ENCODE data around the gene TRABD2B. TPM values are rescaled to one million over a fixed set of nuclear protein-coding genes. Genes with fewer than 3 reads are reported as not detected.

Gene TRABD2B
- total and polyA plus RNA-seq, 2 donors (not counting 3 experiments of a cell fraction or from before 2014, with no cell fraction given): not detected

DNA sequence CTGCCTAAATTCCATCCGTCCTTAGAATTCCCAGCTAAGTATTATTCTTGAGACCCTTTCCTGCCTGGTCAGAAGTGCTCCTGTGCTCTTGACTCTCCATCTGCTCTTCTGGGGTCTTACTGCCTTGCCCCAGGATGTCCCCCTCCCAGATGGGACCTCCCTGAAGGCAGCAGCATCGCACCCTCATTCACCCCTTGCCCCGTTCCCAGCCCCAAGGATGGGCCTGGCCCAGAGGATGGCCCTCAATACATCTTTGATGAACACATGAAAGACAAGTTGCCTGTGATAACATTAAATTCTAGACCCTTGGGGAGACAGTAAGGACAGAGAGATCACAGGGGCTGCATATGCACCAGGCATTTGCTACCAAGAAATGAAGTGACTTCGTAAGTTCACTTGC is 167.2 kb downstream of the TRABD2B start:
- Histone ChIP-seq H3K9ac (replicated peaks; ENCODE audit: extremely low read depth, insufficient read depth, low read length) (no peak overlapping the region), H3K79me2 (ENCODE audit: control insufficient read depth, insufficient read depth, low read length) (no peaks in the 10 kb centered on the region), H3K36me3 (ENCODE audit: control insufficient read depth in 2 of 2, extremely low read depth in 1 of 2, insufficient read depth in 2 of 2, low read length in 2 of 2) (no peaks in the 10 kb centered on the region), H3K27me3 (ENCODE audit: control insufficient read depth in 2 of 2, insufficient read depth in 2 of 2, low read length in 2 of 2) (no peaks in the 10 kb centered on the region), H3K9me1 (replicated peaks; ENCODE audit: control insufficient read depth, extremely low read depth, insufficient read depth, low read length) (no peaks in the 10 kb centered on the region), H3K4me1 (ENCODE audit: control insufficient read depth, extremely low read depth, insufficient read depth, low read length) (no peaks in the 10 kb centered on the region), H3K4me3 (replicated peaks in 1 of 3; ENCODE audit: insufficient read depth in 1 of 3, low read depth in 1 of 3, low read length in 3 of 3) (no peak overlapping the region), H3K27ac (ENCODE audit: insufficient read depth, low read depth, low read length) (no peak overlapping the region), H3K9me3 (replicated peaks; ENCODE audit: control insufficient read depth, insufficient read depth, low read length) (no peaks in the 10 kb centered on the region), H4K20me1 (replicated peaks; ENCODE audit: control insufficient read depth, extremely low read depth, insufficient read depth, low read length) (no peaks in the 10 kb centered on the region), H3K4me2 (ENCODE audit: insufficient read depth, low read length) (no peak overlapping the region), H2AFZ (ENCODE audit: low read depth, low read length) (no peak overlapping the region)
- ChIA-PET POLR2A (no interaction called here), CTCF (interaction anchor here (1.0 kb wide), 1 partner anchor 16 kb away, joined by 4 read pairs; no protein-coding TSS in a partner anchor)
- dilution Hi-C loops (cut with MboI; ENCODE audit: extremely low pct_ligation_motif_present, low sequenced_read_pairs): no loop called here
- no TSS peak for BruUV-seq (replicated peaks)
- FAIRE-seq (no peak), DNase-seq (ENCODE audit: low read depth, low spot score) (no peak)
- TF ChIP-seq POLR2AphosphoS5 (IDR thresholded peaks at IDR 0.05; ENCODE audit: insufficient read depth, low read depth, low read length) (no peak), JUN (IDR thresholded peaks at IDR 0.05; ENCODE audit: borderline replicate concordance, insufficient read depth, insufficient read length, low read depth) (no peak), EZH2 (IDR thresholded peaks at IDR 0.05; ENCODE audit: borderline replicate concordance, low read depth, low read length, severe bottlenecking) (no peak), GATA2 (IDR thresholded peaks at IDR 0.05; ENCODE audit: insufficient read depth, insufficient read length, low read depth, low read length) (no peak), FOS (IDR thresholded peaks at IDR 0.05; ENCODE audit: borderline replicate concordance, insufficient read depth, low read length) (no peak), POLR2A (IDR thresholded peaks at IDR 0.05; ENCODE audit: low read depth, low read length) (no peak), MYC (IDR thresholded peaks at IDR 0.05; ENCODE audit: low read depth, low read length) (no peak)
- TF ChIP-seq, protein P1, sequence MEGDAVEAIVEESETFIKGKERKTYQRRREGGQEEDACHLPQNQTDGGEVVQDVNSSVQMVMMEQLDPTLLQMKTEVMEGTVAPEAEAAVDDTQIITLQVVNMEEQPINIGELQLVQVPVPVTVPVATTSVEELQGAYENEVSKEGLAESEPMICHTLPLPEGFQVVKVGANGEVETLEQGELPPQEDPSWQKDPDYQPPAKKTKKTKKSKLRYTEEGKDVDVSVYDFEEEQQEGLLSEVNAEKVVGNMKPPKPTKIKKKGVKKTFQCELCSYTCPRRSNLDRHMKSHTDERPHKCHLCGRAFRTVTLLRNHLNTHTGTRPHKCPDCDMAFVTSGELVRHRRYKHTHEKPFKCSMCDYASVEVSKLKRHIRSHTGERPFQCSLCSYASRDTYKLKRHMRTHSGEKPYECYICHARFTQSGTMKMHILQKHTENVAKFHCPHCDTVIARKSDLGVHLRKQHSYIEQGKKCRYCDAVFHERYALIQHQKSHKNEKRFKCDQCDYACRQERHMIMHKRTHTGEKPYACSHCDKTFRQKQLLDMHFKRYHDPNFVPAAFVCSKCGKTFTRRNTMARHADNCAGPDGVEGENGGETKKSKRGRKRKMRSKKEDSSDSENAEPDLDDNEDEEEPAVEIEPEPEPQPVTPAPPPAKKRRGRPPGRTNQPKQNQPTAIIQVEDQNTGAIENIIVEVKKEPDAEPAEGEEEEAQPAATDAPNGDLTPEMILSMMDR (IDR thresholded peaks at IDR 0.05; ENCODE audit: extremely low read depth in 1 of 2, insufficient read depth in 1 of 2, low read depth in 1 of 2, low read length in 2 of 2): no peak
- intact Hi-C loops (cut with micrococcal nuclease): no loop called here
